OCI-LY7 (cell line): Measurements from ENCODE around the gene CSNK1D.

Source experiments
- CTCF ChIP-seq: fragments of 200-600 bp; sonication (generic); conservative IDR thresholded peaks from 2 replicates; pipeline ENCODE4 v1.5.1; 2014; ENCODE audit warnings: mild to moderate bottlenecking, antibody characterized with exemption, low read length, moderate library complexity, mixed read lengths
- EZH2phosphoT487 ChIP-seq: fragments of 200-600 bp; sonication (generic); IDR thresholded peaks from 2 replicates; pipeline ENCODE4 v1.6.1; 2018; ENCODE audit warnings: low read depth, borderline replicate concordance, mild to moderate bottlenecking, mixed run types, antibody characterized with exemption, low read length, moderate library complexity, mixed read lengths

- TF ChIP-seq CTCF (no peak), EZH2phosphoT487 (no peak)
Observed at GRCh38 chr17:82287013-82287867, 13.7 kb upstream of the CSNK1D start.
